ENCODE results near the gene MTHFR.

The MTHFR gene

DNA sequence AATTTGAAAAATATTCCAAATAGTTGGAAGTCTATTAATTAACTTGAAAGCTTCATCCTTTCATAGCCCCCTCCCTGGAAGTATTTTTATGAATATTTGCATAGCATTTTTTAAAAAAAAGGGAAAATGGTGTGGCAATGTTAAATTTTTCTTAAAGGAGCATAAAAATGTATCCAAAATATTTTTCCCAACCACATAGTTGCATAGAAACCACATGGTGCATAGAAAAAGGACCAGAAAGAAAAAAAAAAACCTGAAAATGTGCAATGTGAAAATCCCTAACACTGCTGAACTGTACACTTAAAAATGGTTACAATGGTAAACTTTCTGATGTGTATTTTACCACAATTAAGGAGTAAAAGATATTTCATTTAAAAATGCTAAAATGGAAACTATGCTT lies 35.8 kb downstream of the MTHFR start:
- POLR2A ChIA-PET: no interaction called here
- no peak overlapping the region for H3K4me3 ChIP-seq (ENCODE audit: low read depth, low read length)
- H3K36me3 ChIP-seq (ENCODE audit: control insufficient read depth in 2 of 2, insufficient read depth in 1 of 2, low read length in 2 of 2): no peaks in the 10 kb centered on the region
- CTCF ChIA-PET: interaction anchor here (0.6 to 0.7 kb wide), 2 partner anchors 12 to 123 kb away, joined by 4 read pairs; no protein-coding TSS in a partner anchor
- H3K9me3 ChIP-seq (ENCODE audit: control insufficient read depth, insufficient read depth, low read depth, low read length): no peaks in the 10 kb centered on the region
- no peaks in the 10 kb centered on the region for H3K4me1 ChIP-seq (ENCODE audit: control insufficient read depth, insufficient read depth, low read length)
- TF ChIP-seq ATF2 (tag by site-specific recombination; IDR thresholded peaks at IDR 0.05; ENCODE audit: low read depth) (no peak), ZNF24 (tag by site-specific recombination; IDR thresholded peaks at IDR 0.05) (no peak), ZNF423 (tag by site-specific recombination; IDR thresholded peaks at IDR 0.05) (no peak), ZNF654 (tag by site-specific recombination; IDR thresholded peaks at IDR 0.05; ENCODE audit: low read depth) (no peak), AEBP2 (tag by site-specific recombination; IDR thresholded peaks at IDR 0.05; ENCODE audit: borderline replicate concordance) (no peak), ZNF530 (tag by site-specific recombination; IDR thresholded peaks at IDR 0.05; ENCODE audit: low read depth) (no peak), ZNF548 (tag by site-specific recombination; IDR thresholded peaks at IDR 0.05) (no peak), KLF8 (tag by site-specific recombination; IDR thresholded peaks at IDR 0.05) (no peak), ZNF148 (tag by site-specific recombination; IDR thresholded peaks at IDR 0.05; ENCODE audit: borderline replicate concordance) (no peak), ZNF169 (tag by site-specific recombination; IDR thresholded peaks at IDR 0.05) (no peak), ZNF132 (tag by site-specific recombination; IDR thresholded peaks at IDR 0.05; ENCODE audit: borderline replicate concordance) (no peak), ZNF16 (tag by site-specific recombination; IDR thresholded peaks at IDR 0.05; ENCODE audit: low read depth) (no peak), ZNF302 (tag by site-specific recombination; IDR thresholded peaks at IDR 0.05; ENCODE audit: low read depth) (no peak)
- TF ChIP-seq, protein P1, sequence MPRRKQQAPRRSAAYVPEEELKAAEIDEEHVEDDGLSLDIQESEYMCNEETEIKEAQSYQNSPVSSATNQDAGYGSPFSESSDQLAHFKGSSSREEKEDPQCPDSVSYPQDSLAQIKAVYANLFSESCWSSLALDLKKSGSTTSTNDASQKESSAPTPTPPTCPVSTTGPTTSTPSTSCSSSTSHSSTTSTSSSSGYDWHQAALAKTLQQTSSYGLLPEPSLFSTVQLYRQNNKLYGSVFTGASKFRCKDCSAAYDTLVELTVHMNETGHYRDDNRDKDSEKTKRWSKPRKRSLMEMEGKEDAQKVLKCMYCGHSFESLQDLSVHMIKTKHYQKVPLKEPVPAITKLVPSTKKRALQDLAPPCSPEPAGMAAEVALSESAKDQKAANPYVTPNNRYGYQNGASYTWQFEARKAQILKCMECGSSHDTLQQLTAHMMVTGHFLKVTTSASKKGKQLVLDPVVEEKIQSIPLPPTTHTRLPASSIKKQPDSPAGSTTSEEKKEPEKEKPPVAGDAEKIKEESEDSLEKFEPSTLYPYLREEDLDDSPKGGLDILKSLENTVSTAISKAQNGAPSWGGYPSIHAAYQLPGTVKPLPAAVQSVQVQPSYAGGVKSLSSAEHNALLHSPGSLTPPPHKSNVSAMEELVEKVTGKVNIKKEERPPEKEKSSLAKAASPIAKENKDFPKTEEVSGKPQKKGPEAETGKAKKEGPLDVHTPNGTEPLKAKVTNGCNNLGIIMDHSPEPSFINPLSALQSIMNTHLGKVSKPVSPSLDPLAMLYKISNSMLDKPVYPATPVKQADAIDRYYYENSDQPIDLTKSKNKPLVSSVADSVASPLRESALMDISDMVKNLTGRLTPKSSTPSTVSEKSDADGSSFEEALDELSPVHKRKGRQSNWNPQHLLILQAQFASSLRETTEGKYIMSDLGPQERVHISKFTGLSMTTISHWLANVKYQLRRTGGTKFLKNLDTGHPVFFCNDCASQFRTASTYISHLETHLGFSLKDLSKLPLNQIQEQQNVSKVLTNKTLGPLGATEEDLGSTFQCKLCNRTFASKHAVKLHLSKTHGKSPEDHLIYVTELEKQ (tag by site-specific recombination; IDR thresholded peaks at IDR 0.05; ENCODE audit: borderline replicate concordance): no peak
- no peak overlapping the region for H3K27ac ChIP-seq (ENCODE audit: extremely low read depth, low read depth, low read length)

GRCh38 chr1:11769274-11769673 lies 36.5 kb downstream of the MTHFR start:
- CTCF ChIA-PET: interaction anchor here (0.7 to 1.7 kb wide), 2 partner anchors 12 to 16 kb away, joined by 4 to 7 read pairs; no protein-coding TSS in a partner anchor
- Histone ChIP-seq H3K27ac (ENCODE audit: extremely low read depth, low read depth, low read length) (no peak overlapping the region), H3K4me3 (ENCODE audit: low read depth, low read length) (no peak overlapping the region), H3K9me3 (ENCODE audit: control insufficient read depth, insufficient read depth, low read depth, low read length) (no peaks in the 10 kb centered on the region), H3K36me3 (ENCODE audit: control insufficient read depth in 2 of 2, insufficient read depth in 1 of 2, low read length in 2 of 2) (no peaks in the 10 kb centered on the region), H3K4me1 (ENCODE audit: control insufficient read depth, insufficient read depth, low read length) (no peaks in the 10 kb centered on the region)
- TF ChIP-seq ZBTB1 (tag by site-specific recombination; IDR thresholded peaks at IDR 0.05) (no peak), ZNF521 (tag by site-specific recombination; IDR thresholded peaks at IDR 0.05) (no peak), ZNF121 (tag by site-specific recombination; IDR thresholded peaks at IDR 0.05) (peak; percentile 91), ZNF248 (tag by site-specific recombination; IDR thresholded peaks at IDR 0.05) (no peak), ZNF701 (tag by site-specific recombination; IDR thresholded peaks at IDR 0.05) (no peak)
- POLR2A ChIA-PET: no interaction called here

Data from HEK293 (cell line).